ENCODE measurements around the gene RNF213.

RNF213 gene

GRCh38 chr17:80253631-80254395, 6.8 kb upstream of the RNF213 start:
- no peak for DNase-seq

- DNase-seq, result peak; percentile 77
Observed at GRCh38 chr17:80254396-80255251, 6.0 kb upstream of the RNF213 start.

GRCh38 chr17:80256034-80256350, 4.7 kb upstream of the RNF213 start:
- DNase-seq, result no peak

GRCh38 chr17:80257716-80258213, 2.9 kb upstream of the RNF213 start:
- DNase-seq, result no peak

- DNase-seq, result peak; percentile 37
Observed at GRCh38 chr17:80258296-80258695, 2.4 kb upstream of the RNF213 start.

GRCh38 chr17:80259457-80260068, 1.1 kb upstream of the RNF213 start:
- DNase-seq, result no peak

GRCh38 chr17:80260069-80260535, 550 bp upstream of the RNF213 start:
- DNase-seq, result peak; percentile 26

GRCh38 chr17:80261159-80261894, 675 bp downstream of the RNF213 start:
- DNase-seq, result peak; percentile 56

GRCh38 chr17:80261895-80262279, 1.2 kb downstream of the RNF213 start:
- no peak for DNase-seq

- no peak for DNase-seq
Observed at GRCh38 chr17:80262291-80262690, 1.6 kb downstream of the RNF213 start.

- no peak for DNase-seq
Observed at GRCh38 chr17:80262775-80263244, 2.2 kb downstream of the RNF213 start.

- DNase-seq, result peak; percentile 86
Observed at GRCh38 chr17:80263253-80264204, 2.9 kb downstream of the RNF213 start.

- no peak for DNase-seq
Observed at GRCh38 chr17:80264205-80265075, 3.8 kb downstream of the RNF213 start.

- DNase-seq, result no peak
Observed at GRCh38 chr17:80265205-80266068, 4.8 kb downstream of the RNF213 start.

- no peak for DNase-seq
Observed at GRCh38 chr17:80267391-80267790, 6.7 kb downstream of the RNF213 start.

GRCh38 chr17:80268427-80268826, 7.8 kb downstream of the RNF213 start:
- DNase-seq, result no peak

- DNase-seq, result no peak
Observed at GRCh38 chr17:80269405-80269807, 8.8 kb downstream of the RNF213 start.

GRCh38 chr17:80270104-80270503, 9.5 kb downstream of the RNF213 start:
- DNase-seq, result no peak

- DNase-seq, result no peak
Observed at GRCh38 chr17:80270836-80271235, 10.2 kb downstream of the RNF213 start.

Measured in NCI-H2171 treated with DMSO at 0.1 percent for 48 hours (cell line).